K562 (cell line): ENCODE results near the gene EEF2K. TPM values are rescaled to one million over a fixed set of nuclear protein-coding genes. Genes with fewer than 3 reads are reported as not detected.

ENCODE experiments used
- ATAC-seq: fragments of 200-7000 bp; cut with Tn5 transposase; 3 replicates; pipeline ENCODE4 v1.9.1; 2020; ENCODE audit warnings: moderate library complexity
- BruUV-seq: library from RNA; stranded (reverse); fragments of 400-500 nt; replicated peaks from 2 replicates; lab custom pipeline; 2021; lab: Mats Ljungman, UMichigan
- CTCF ChIA-PET: fragments of 300-600 bp; formaldehyde crosslinking; extraction: SDS; loops from one replicate; lab custom pipeline; 2021; ENCODE audit warnings: low intra/inter-chr PET ratio; lab: Yijun Ruan, JAX
- POLR2A ChIA-PET: fragments of 300-600, 350-650 bp; sonication (Branson Sonifier 250); formaldehyde crosslinking; extraction: SDS; loops from one replicate; lab custom pipeline; 2021; ENCODE audit warnings: antibody characterized with exemption, inconsistent platforms; lab: Yijun Ruan, JAX
- DNase-seq, 4 experiments: peaks; one replicate each; pipeline versions ENCODE4 v3.0.0 to v3.0.0-alpha.2; 2011 to 2018; ENCODE audit warnings: low spot score in 3 of 4, mixed read lengths in 3 of 4; ENCODE audit errors: extremely low read depth in 1 of 4
- FAIRE-seq: peaks from 2 replicates; lab custom pipeline; 2011; peaks lifted over from hg19 to GRCh38; lab: Jason Lieb, UNC
- H2AFZ ChIP-seq: 2 replicates; pipeline ENCODE4 v1.6.0; 2011; ENCODE audit warnings: low read depth, low read length, control low read depth, inconsistent platforms
- H3K27ac ChIP-seq: fragments of 200-600 bp; 3 replicates; pipeline ENCODE4 v1.8.0; 2011; ENCODE audit warnings: low read depth, mild to moderate bottlenecking, control low read depth, inconsistent platforms, low read length, moderate library complexity, mixed read lengths; ENCODE audit errors: extremely low read depth
- H3K27me3 ChIP-seq, 2 experiments: fragments of 300-600 bp in 1 of 2; 2 replicates in 1 of 2; 3 replicates in 1 of 2; pipeline versions ENCODE4 v1.6.0 to v1.8.0; 2011; ENCODE audit warnings: inconsistent platforms in 2 of 2, low read length in 2 of 2, mild to moderate bottlenecking in 1 of 2, mixed read lengths in 1 of 2, moderate library complexity in 1 of 2; ENCODE audit not compliant: control insufficient read depth in 2 of 2, insufficient read depth in 2 of 2
- H3K36me3 ChIP-seq: fragments of 300-600 bp; 3 replicates; pipeline ENCODE4 v1.8.0; 2011; ENCODE audit warnings: mild to moderate bottlenecking, low read length, inconsistent platforms; ENCODE audit not compliant: control insufficient read depth, insufficient read depth
- H3K4me1 ChIP-seq, 2 experiments: fragments of 200-600 bp in 1 of 2; replicated peaks in 1 of 2; 2 replicates in 1 of 2; 3 replicates in 1 of 2; pipeline versions ENCODE4 v1.5.1 to v1.8.0; 2011; ENCODE audit warnings: inconsistent platforms in 2 of 2, low read length in 2 of 2, mild to moderate bottlenecking in 1 of 2, mixed read lengths in 1 of 2, moderate library complexity in 1 of 2; ENCODE audit not compliant: control insufficient read depth in 2 of 2, insufficient read depth in 2 of 2
- H3K4me2 ChIP-seq: 2 replicates; pipeline ENCODE4 v1.6.1; 2011; ENCODE audit warnings: low read length, control low read depth, inconsistent platforms, mixed read lengths; ENCODE audit not compliant: insufficient read depth
- H3K4me3 ChIP-seq: fragments of 200-600 bp; sonication (generic), shearing (Covaris generic); 2 replicates; pipeline ENCODE4 v1.5.1; 2016; ENCODE audit warnings: control low read depth, inconsistent platforms
- H3K79me2 ChIP-seq: fragments of 200-600 bp; 3 replicates; pipeline ENCODE4 v1.8.0; 2011; ENCODE audit warnings: low read length, inconsistent platforms; ENCODE audit not compliant: control insufficient read depth, insufficient read depth
- H3K9ac ChIP-seq, 2 experiments: 2 replicates each; pipeline versions ENCODE4 v1.6.0 to v1.6.1; 2011; ENCODE audit warnings: low read depth in 2 of 2, low read length in 2 of 2, control low read depth in 1 of 2, inconsistent platforms in 1 of 2, mild to moderate bottlenecking in 1 of 2, mixed read lengths in 1 of 2; ENCODE audit not compliant: insufficient read depth in 1 of 2
- H3K9me1 ChIP-seq: one replicate; pipeline ENCODE4 v1.6.0; 2011; ENCODE audit warnings: inconsistent platforms, mild to moderate bottlenecking, low read length, moderate library complexity; ENCODE audit not compliant: control insufficient read depth, insufficient read depth
- H3K9me3 ChIP-seq: replicated peaks from 2 replicates; pipeline ENCODE4 v1.5.1; 2011; ENCODE audit warnings: low read depth, low read length, inconsistent platforms; ENCODE audit not compliant: control insufficient read depth, insufficient read depth
- H4K20me1 ChIP-seq: replicated peaks from 2 replicates; pipeline ENCODE4 v1.6.1; 2011; ENCODE audit warnings: low read length, inconsistent platforms, mixed read lengths; ENCODE audit not compliant: control insufficient read depth, insufficient read depth
- FOXP1 ChIP-seq: sonication (generic); formaldehyde crosslinking; IDR thresholded peaks from 2 replicates; pipeline ENCODE4 v1.8.0; 2022; ENCODE audit warnings: mild to moderate bottlenecking, missing genetic modification reagents
- JUN ChIP-seq, 2 experiments: sonication (generic) in 1 of 2; formaldehyde crosslinking in 1 of 2; IDR thresholded peaks; 2 replicates each; pipeline versions ENCODE4 v1.6.1 to v1.8.0; 2012 to 2022; ENCODE audit warnings: borderline replicate concordance in 2 of 2, mild to moderate bottlenecking in 2 of 2, improper control_type of control experiment in 1 of 2, low read depth in 1 of 2, low read length in 1 of 2, missing genetic modification reagents in 1 of 2
- POLR2G ChIP-seq: fragments of 200-400 bp; formaldehyde crosslinking; IDR thresholded peaks from 2 replicates; pipeline ENCODE4 v1.6.1; 2017; ENCODE audit warnings: low read depth, mild to moderate bottlenecking, antibody characterized with exemption, low read length, moderate library complexity
- RBM22 ChIP-seq: fragments of 200-400 bp; formaldehyde crosslinking; IDR thresholded peaks from 2 replicates; pipeline ENCODE4 v1.6.1; 2018; ENCODE audit warnings: low read length, low read depth; ENCODE audit not compliant: poor library complexity, severe bottlenecking
- SRSF7 ChIP-seq: fragments of 200-400 bp; formaldehyde crosslinking; optimal IDR thresholded peaks from 2 replicates; pipeline ENCODE3; 2017; ENCODE audit warnings: mild to moderate bottlenecking, low read depth, low read length
- ZBED1 ChIP-seq: IDR thresholded peaks from 2 replicates; pipeline ENCODE4 v1.6.1; 2014
- ZNF143 ChIP-seq: sonication (generic); formaldehyde crosslinking; IDR thresholded peaks from 2 replicates; pipeline ENCODE4 v1.9.0; 2022; ENCODE audit warnings: mild to moderate bottlenecking, missing genetic modification reagents
- ZNF431 ChIP-seq: sonication (generic); formaldehyde crosslinking; IDR thresholded peaks from 2 replicates; pipeline ENCODE4 v1.8.0; 2022; ENCODE audit warnings: mild to moderate bottlenecking, missing genetic modification reagents
- WGBS: fragments of 100-300 bp; shearing (Covaris generic); methylation state at CpG from one replicate; pipeline ENCODE4 v1.1.6; 2016; ENCODE audit warnings: low coverage, mixed read lengths; ENCODE audit not compliant: insufficient coverage; ENCODE audit errors: missing lambda C conversion rate; 5-methylcytosine and 5-hydroxymethylcytosine counted together
- in situ Hi-C: fragments of 300-500 bp; cut with MboI; formaldehyde crosslinking; loops from 4 replicates; pipeline ENCODE4 v1.15.0; 2018; ENCODE audit warnings: inconsistent platforms, mixed read lengths
- intact Hi-C: fragments of 100-400 bp; cut with micrococcal nuclease; formaldehyde crosslinking; loops from 2 replicates; pipeline ENCODE4 v1.14.2; 2022
- polyA plus RNA-seq, 8 experiments: library from polyadenylated mRNA; depleted of rRNA in 4 of 8; stranded (reverse) in 5 of 8; unstranded in 3 of 8; fragments of >200 nt; fragmentation: Nextera tagmentation in 2 of 8; fragmentation: Illumina TruSeq in 1 of 8; extraction: Ambion mirVana in 2 of 8; extraction: Trizol in 1 of 8; gene quantifications; 2 replicates each; pipeline versions ENCODE4 v1.2.1 to v1.2.3, GENCODE V29; 2011 to 2014; ENCODE audit warnings: inconsistent platforms in 1 of 8, missing spikeins in 1 of 8
- total RNA-seq, 7 experiments: library from RNA; depleted of rRNA in 6 of 7; stranded (reverse); fragments of >200 nt in 6 of 7; fragmentation: Illumina TruSeq in 2 of 7; extraction: Trizol in 2 of 7; gene quantifications; 2 replicates each; pipeline versions ENCODE4 v1.2.1 to v1.2.3, GENCODE V29; 2011 to 2021; ENCODE audit warnings: low replicate concordance in 1 of 7
- TF ChIP-seq, protein P1 (sequence below): sonication (generic); formaldehyde crosslinking; IDR thresholded peaks from 2 replicates; pipeline ENCODE4 v1.8.0; 2022; ENCODE audit warnings: mild to moderate bottlenecking, missing genetic modification reagents, borderline replicate concordance

The EEF2K gene
- total and polyA plus RNA-seq, 9 of the 15 experiments (the other 6 are each of a cell fraction or from before 2014, with no cell fraction given), result 3.0 to 35.2 (median 12.2) TPM

DNA sequence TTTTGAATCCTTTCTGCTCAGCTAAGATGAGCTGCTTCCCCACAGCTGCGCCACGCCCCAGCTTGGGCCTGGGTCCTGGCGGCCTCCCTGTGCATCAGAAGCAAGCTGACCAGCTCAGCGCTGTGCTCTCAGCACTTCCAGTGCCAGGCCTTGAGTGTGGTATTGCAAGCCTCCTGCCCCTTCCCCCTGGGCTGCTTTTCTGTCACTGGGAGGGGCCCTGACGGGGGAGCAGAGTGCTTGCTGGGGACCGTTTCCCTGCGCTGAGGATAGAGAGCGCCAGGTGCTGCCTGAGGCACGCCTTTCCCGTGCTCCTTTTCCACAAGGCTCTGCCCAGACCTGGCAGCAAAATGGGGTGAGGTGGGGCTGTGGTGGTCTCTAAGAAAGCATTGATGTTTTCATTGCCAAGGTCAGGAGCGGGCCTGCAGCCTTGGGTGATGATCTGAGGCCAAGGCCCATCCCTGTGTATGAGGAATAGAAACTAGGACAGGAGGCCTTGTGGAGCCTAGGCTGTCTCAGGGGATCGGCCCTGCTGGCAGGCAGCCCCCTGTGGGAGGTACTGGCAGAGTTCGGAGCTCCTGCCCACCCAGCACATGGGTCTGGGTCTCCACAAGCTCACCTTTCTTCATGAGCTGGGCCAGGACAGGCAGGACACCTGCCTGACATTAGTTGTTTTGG is 120.8 kb downstream of the EEF2K start:
- Histone ChIP-seq H3K27me3 (no peaks in the 10 kb centered on the region), H3K4me2 (no peak overlapping the region), H3K9me3 (no peaks in the 10 kb centered on the region), H3K27ac (no peak overlapping the region), H3K36me3 (peaks cover 98% of the 10 kb centered on the region), H3K9me1 (no peaks in the 10 kb centered on the region), H2AFZ (no peak overlapping the region), H3K79me2 (peaks cover 7% of the 10 kb centered on the region; the same call in 1 of the 3 replicates), H4K20me1 (peaks cover 11% of the 10 kb centered on the region), H3K9ac (no peak overlapping the region), H3K4me1 (peaks cover 0 to 4% of the 10 kb centered on the region in 2 experiments; a peak in 1 of 5 replicates), H3K4me3 (no peak overlapping the region)
- ChIA-PET POLR2A (interaction anchor here (0.8 kb wide), 1 partner anchor 24 kb away, joined by 3 read pairs; no protein-coding TSS in a partner anchor), CTCF (no interaction called here)
- ATAC-seq (no peak), FAIRE-seq (no peak), DNase-seq (no peak)
- TF ChIP-seq RBM22, result peak; percentile 29
- peak; percentile 53; the same call in 1 of the 2 replicates for TF ChIP-seq POLR2G
- TF ChIP-seq SRSF7, result no peak
- in situ Hi-C loops (no loop called here), intact Hi-C loops (loop anchor here (10.0 kb wide), 1 partner anchor 1142 kb away; no protein-coding TSS in a partner anchor)
- 98% methylated on average over 11 of the region's 13 CpGs for WGBS
- no TSS peak for BruUV-seq

DNA sequence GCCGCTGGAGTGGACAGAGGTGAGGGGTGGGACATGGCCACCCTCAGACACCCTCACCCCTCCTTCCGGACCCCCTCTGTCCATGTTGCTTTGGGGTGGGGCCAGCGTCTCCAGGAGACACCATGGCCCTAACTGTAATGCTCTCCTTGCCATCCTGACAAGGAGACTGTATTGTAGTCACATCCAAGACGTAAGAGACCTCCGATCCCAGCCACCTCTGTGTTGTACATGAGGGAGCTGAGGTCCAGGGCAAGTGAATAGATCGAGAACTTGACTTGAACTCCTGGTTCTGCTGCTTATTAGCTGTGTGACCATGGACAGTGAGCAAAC is 121.3 kb downstream of the EEF2K start:
- Histone ChIP-seq H4K20me1 (peaks cover 6% of the 10 kb centered on the region; the same call in 1 of the 2 replicates), H3K79me2 (peaks cover 2% of the 10 kb centered on the region; the same call in 1 of the 3 replicates), H2AFZ (no peak overlapping the region), H3K27ac (no peak overlapping the region), H3K9me3 (no peaks in the 10 kb centered on the region), H3K9me1 (no peaks in the 10 kb centered on the region), H3K4me2 (no peak overlapping the region), H3K36me3 (peaks cover 98% of the 10 kb centered on the region), H3K9ac (no peak overlapping the region), H3K27me3 (no peaks in the 10 kb centered on the region), H3K4me1 (peaks cover 0 to 4% of the 10 kb centered on the region in 2 experiments; a peak in 1 of 5 replicates), H3K4me3 (no peak overlapping the region)
- in situ Hi-C loops, result no loop called here
- BruUV-seq, result no TSS peak
- ChIA-PET POLR2A (interaction anchor here (0.7 to 0.8 kb wide), 2 partner anchors 20 to 25 kb away, joined by 3 read pairs; no protein-coding TSS in a partner anchor), CTCF (no interaction called here)
- FAIRE-seq (no peak), ATAC-seq (no peak), DNase-seq (no peak)
- 96% methylated on average over 6 of the region's 6 CpGs for WGBS
- no peak for TF ChIP-seq JUN (IDR thresholded peaks at IDR 0.05; ENCODE audit: borderline replicate concordance, low read depth, low read length)
- no peak for TF ChIP-seq JUN (CRISPR knock-in tag; IDR thresholded peaks at IDR 0.05; ENCODE audit: borderline replicate concordance)
- TF ChIP-seq, protein P1, sequence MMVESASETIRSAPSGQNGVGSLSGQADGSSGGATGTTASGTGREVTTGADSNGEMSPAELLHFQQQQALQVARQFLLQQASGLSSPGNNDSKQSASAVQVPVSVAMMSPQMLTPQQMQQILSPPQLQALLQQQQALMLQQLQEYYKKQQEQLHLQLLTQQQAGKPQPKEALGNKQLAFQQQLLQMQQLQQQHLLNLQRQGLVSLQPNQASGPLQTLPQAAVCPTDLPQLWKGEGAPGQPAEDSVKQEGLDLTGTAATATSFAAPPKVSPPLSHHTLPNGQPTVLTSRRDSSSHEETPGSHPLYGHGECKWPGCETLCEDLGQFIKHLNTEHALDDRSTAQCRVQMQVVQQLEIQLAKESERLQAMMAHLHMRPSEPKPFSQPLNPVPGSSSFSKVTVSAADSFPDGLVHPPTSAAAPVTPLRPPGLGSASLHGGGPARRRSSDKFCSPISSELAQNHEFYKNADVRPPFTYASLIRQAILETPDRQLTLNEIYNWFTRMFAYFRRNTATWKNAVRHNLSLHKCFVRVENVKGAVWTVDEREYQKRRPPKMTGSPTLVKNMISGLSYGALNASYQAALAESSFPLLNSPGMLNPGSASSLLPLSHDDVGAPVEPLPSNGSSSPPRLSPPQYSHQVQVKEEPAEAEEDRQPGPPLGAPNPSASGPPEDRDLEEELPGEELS (CRISPR knock-in tag), result no peak
- no peak for TF ChIP-seq FOXP1
- TF ChIP-seq ZNF143 (CRISPR knock-in tag), result no peak
- TF ChIP-seq ZNF431, result no peak
- TF ChIP-seq ZBED1, result no peak
- intact Hi-C loops, result loop anchor here (10.0 kb wide), 1 partner anchor 1143 kb away; no protein-coding TSS in a partner anchor
